ENCODE results near the gene HAAO. TPM values are rescaled to one million over a fixed set of nuclear protein-coding genes. Genes with fewer than 3 reads are reported as not detected.
A peak's percentile ranks its signal among the peaks of the same experiment; 100 is the strongest.

Gene HAAO
- total and polyA plus RNA-seq, 2 of the 13 experiments (the other 11 are each of a cell fraction or from before 2014, with no cell fraction given): 36.1 to 42.7 TPM

DNA sequence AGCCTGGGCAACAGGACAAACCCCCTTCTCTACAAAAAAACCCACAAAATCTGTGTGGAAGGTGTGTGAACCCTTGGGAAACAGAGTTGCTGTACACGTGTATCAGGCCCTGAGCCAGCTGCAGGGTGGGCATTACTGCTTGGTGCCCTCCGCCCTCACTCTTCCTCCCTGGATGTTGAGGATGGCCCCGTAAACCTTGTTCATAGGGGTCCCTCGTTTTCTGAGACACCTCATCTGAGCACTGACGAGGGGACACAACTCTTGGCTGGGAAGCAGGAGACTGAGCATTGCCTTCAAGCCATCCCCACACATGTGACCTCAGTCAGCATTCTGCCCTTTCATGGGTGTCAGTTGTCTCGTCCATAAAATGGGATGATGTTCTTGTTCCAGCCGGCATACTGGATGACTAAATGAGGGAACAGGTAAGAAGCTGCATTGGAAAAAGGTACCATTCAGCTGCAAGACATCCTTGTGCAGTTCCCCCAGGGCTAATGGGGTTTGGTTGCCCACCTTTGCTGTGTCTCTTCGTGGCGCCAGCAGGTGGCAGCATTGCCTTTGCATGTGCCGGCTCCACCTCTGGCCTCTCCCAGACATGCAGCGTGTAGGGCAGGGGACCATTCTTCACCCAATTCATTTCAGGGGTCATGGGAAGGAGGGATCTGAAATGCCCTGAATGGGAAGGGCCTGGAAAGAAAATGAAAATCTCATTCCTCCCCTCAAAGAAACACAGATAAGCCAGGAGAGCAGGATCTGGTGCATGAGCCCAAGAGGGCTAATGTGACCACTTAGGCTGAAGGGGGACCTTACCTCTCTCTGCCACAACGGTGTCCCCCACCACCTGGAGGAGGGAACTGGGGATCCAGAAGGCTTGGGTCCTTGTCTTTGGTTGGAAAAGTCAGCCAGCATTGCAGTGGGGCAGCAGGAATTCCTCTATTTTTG lies 36.4 kb upstream of the HAAO start (continued):
- TF ChIP-seq ARNT2 (CRISPR knock-in tag; IDR thresholded peaks at IDR 0.05; ENCODE audit: low read depth): 0 out of 2 replicates have a peak, but pooled peaks have one; percentile 47
- TF ChIP-seq MEF2D (CRISPR knock-in tag; IDR thresholded peaks at IDR 0.05): no peak
- TF ChIP-seq REPIN1 (CRISPR knock-in tag; IDR thresholded peaks at IDR 0.05; ENCODE audit: borderline replicate concordance, low read depth): 0 out of 2 replicates have a peak, but pooled peaks have one; percentile 27
- no peak for TF ChIP-seq ZNF34 (CRISPR knock-in tag; IDR thresholded peaks at IDR 0.05; ENCODE audit: borderline replicate concordance)
- TF ChIP-seq SMC3 (IDR thresholded peaks at IDR 0.05; ENCODE audit: low read length): peak; percentile 55
- TF ChIP-seq, protein P1, sequence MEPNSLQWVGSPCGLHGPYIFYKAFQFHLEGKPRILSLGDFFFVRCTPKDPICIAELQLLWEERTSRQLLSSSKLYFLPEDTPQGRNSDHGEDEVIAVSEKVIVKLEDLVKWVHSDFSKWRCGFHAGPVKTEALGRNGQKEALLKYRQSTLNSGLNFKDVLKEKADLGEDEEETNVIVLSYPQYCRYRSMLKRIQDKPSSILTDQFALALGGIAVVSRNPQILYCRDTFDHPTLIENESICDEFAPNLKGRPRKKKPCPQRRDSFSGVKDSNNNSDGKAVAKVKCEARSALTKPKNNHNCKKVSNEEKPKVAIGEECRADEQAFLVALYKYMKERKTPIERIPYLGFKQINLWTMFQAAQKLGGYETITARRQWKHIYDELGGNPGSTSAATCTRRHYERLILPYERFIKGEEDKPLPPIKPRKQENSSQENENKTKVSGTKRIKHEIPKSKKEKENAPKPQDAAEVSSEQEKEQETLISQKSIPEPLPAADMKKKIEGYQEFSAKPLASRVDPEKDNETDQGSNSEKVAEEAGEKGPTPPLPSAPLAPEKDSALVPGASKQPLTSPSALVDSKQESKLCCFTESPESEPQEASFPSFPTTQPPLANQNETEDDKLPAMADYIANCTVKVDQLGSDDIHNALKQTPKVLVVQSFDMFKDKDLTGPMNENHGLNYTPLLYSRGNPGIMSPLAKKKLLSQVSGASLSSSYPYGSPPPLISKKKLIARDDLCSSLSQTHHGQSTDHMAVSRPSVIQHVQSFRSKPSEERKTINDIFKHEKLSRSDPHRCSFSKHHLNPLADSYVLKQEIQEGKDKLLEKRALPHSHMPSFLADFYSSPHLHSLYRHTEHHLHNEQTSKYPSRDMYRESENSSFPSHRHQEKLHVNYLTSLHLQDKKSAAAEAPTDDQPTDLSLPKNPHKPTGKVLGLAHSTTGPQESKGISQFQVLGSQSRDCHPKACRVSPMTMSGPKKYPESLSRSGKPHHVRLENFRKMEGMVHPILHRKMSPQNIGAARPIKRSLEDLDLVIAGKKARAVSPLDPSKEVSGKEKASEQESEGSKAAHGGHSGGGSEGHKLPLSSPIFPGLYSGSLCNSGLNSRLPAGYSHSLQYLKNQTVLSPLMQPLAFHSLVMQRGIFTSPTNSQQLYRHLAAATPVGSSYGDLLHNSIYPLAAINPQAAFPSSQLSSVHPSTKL (CRISPR knock-in tag; IDR thresholded peaks at IDR 0.05): peak; percentile 38; the same call in 1 of the 2 replicates
- TF ChIP-seq SUZ12 (IDR thresholded peaks at IDR 0.05; ENCODE audit: low read depth, low read length): no peak
- TF ChIP-seq LCORL (IDR thresholded peaks at IDR 0.05): no peak
- peak; percentile 54 for TF ChIP-seq LCORL (CRISPR knock-in tag; IDR thresholded peaks at IDR 0.05)
- no peak for TF ChIP-seq SAP130 (CRISPR knock-in tag; IDR thresholded peaks at IDR 0.05; ENCODE audit: low read depth)
- no peak for TF ChIP-seq ATF7 (IDR thresholded peaks at IDR 0.05)
- no peak for TF ChIP-seq ATF7 (CRISPR knock-in tag; IDR thresholded peaks at IDR 0.05)
- TF ChIP-seq, protein P2, sequence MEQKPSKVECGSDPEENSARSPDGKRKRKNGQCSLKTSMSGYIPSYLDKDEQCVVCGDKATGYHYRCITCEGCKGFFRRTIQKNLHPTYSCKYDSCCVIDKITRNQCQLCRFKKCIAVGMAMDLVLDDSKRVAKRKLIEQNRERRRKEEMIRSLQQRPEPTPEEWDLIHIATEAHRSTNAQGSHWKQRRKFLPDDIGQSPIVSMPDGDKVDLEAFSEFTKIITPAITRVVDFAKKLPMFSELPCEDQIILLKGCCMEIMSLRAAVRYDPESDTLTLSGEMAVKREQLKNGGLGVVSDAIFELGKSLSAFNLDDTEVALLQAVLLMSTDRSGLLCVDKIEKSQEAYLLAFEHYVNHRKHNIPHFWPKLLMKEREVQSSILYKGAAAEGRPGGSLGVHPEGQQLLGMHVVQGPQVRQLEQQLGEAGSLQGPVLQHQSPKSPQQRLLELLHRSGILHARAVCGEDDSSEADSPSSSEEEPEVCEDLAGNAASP (CRISPR knock-in tag; IDR thresholded peaks at IDR 0.05; ENCODE audit: borderline replicate concordance): peak; percentile 24; the same call in 1 of the 2 replicates
- TF ChIP-seq BORCS8-MEF2B (CRISPR knock-in tag; IDR thresholded peaks at IDR 0.05): 0 out of 2 replicates have a peak, but pooled peaks have one; percentile 28
- TF ChIP-seq, protein P3, sequence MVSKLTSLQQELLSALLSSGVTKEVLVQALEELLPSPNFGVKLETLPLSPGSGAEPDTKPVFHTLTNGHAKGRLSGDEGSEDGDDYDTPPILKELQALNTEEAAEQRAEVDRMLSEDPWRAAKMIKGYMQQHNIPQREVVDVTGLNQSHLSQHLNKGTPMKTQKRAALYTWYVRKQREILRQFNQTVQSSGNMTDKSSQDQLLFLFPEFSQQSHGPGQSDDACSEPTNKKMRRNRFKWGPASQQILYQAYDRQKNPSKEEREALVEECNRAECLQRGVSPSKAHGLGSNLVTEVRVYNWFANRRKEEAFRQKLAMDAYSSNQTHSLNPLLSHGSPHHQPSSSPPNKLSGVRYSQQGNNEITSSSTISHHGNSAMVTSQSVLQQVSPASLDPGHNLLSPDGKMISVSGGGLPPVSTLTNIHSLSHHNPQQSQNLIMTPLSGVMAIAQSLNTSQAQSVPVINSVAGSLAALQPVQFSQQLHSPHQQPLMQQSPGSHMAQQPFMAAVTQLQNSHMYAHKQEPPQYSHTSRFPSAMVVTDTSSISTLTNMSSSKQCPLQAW (CRISPR knock-in tag; IDR thresholded peaks at IDR 0.05): peak; percentile 31; the same call in 1 of the 2 replicates
- TF ChIP-seq, protein P4, sequence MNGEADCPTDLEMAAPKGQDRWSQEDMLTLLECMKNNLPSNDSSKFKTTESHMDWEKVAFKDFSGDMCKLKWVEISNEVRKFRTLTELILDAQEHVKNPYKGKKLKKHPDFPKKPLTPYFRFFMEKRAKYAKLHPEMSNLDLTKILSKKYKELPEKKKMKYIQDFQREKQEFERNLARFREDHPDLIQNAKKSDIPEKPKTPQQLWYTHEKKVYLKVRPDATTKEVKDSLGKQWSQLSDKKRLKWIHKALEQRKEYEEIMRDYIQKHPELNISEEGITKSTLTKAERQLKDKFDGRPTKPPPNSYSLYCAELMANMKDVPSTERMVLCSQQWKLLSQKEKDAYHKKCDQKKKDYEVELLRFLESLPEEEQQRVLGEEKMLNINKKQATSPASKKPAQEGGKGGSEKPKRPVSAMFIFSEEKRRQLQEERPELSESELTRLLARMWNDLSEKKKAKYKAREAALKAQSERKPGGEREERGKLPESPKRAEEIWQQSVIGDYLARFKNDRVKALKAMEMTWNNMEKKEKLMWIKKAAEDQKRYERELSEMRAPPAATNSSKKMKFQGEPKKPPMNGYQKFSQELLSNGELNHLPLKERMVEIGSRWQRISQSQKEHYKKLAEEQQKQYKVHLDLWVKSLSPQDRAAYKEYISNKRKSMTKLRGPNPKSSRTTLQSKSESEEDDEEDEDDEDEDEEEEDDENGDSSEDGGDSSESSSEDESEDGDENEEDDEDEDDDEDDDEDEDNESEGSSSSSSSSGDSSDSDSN (CRISPR knock-in tag; IDR thresholded peaks at IDR 0.05): 0 out of 2 replicates have a peak, but pooled peaks have one; percentile 13
- TF ChIP-seq NFYC (CRISPR knock-in tag; IDR thresholded peaks at IDR 0.05): no peak
- TF ChIP-seq, protein P5, sequence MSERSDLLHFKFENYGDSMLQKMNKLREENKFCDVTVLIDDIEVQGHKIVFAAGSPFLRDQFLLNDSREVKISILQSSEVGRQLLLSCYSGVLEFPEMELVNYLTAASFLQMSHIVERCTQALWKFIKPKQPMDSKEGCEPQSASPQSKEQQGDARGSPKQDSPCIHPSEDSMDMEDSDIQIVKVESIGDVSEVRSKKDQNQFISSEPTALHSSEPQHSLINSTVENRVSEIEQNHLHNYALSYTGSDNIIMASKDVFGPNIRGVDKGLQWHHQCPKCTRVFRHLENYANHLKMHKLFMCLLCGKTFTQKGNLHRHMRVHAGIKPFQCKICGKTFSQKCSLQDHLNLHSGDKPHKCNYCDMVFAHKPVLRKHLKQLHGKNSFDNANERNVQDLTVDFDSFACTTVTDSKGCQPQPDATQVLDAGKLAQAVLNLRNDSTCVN (CRISPR knock-in tag; IDR thresholded peaks at IDR 0.05; ENCODE audit: borderline replicate concordance): no peak; the same call in 1 of the 2 replicates
